HG03432 (cell line): ENCODE measurements around the gene PRMT3.
"Not testable (repeated sequence)": the region's sequence is repeated elsewhere in the genome, so short reads cannot be mapped to it uniquely, and the experiment has no call there.

Experiments
- ATAC-seq: cut with Tn5 transposase; IDR thresholded peaks from one replicate; pipeline ENCODE4 v1.9.1; 2021; ENCODE audit warnings: mild to moderate bottlenecking, moderate library complexity; ENCODE audit not compliant: unreplicated experiment

The PRMT3 gene

GRCh38 chr11:20497124-20497792, 109.7 kb downstream of the PRMT3 start:
- no peak for ATAC-seq

- ATAC-seq: peak; percentile 71
These were observed 113.7 kb downstream of the PRMT3 start for GRCh38 chr11:20501252-20501651.

- no peak for ATAC-seq
These were observed 114.5 kb downstream of the PRMT3 start for GRCh38 chr11:20501971-20502370.

- no peak for ATAC-seq
These were observed 124.5 kb downstream of the PRMT3 start for GRCh38 chr11:20511982-20512381.

GRCh38 chr11:20512869-20513268, 125.4 kb downstream of the PRMT3 start:
- ATAC-seq: no peak

- ATAC-seq: no peak
These were observed 130.9 kb downstream of the PRMT3 start for GRCh38 chr11:20518323-20518834.

GRCh38 chr11:20522536-20522935, 135.0 kb downstream of the PRMT3 start:
- no peak for ATAC-seq

- no peak for ATAC-seq
These were observed 142.2 kb downstream of the PRMT3 start for GRCh38 chr11:20529757-20530156.

GRCh38 chr11:20530942-20531703, 143.6 kb downstream of the PRMT3 start:
- ATAC-seq: peak; percentile 78

GRCh38 chr11:20535271-20535881, 147.9 kb downstream of the PRMT3 start:
- no peak for ATAC-seq

- no peak for ATAC-seq
These were observed 148.8 kb downstream of the PRMT3 start for GRCh38 chr11:20536365-20536764.

GRCh38 chr11:20536784-20537183, 149.3 kb downstream of the PRMT3 start:
- no peak for ATAC-seq

GRCh38 chr11:20541503-20541902, 154.0 kb downstream of the PRMT3 start:
- no peak for ATAC-seq

- no peak for ATAC-seq
These were observed 157.2 kb downstream of the PRMT3 start for GRCh38 chr11:20544603-20545237.

- no peak for ATAC-seq
These were observed 159.9 kb downstream of the PRMT3 start for GRCh38 chr11:20547411-20547810.

- ATAC-seq: no peak
These were observed 163.6 kb downstream of the PRMT3 start for GRCh38 chr11:20551096-20551495.

GRCh38 chr11:20555783-20556182, 168.3 kb downstream of the PRMT3 start:
- ATAC-seq: no peak

GRCh38 chr11:20556396-20556795, 168.9 kb downstream of the PRMT3 start:
- not testable (repeated sequence) for ATAC-seq

GRCh38 chr11:20558741-20559140, 171.2 kb downstream of the PRMT3 start:
- ATAC-seq: no peak
